AG20443 (cell line): ENCODE data around the gene SNRPD2.
"Not testable (repeated sequence)": the region's sequence is repeated elsewhere in the genome, so short reads cannot be mapped to it uniquely, and the experiment has no call there.

ENCODE experiments used
- DNase-seq: peaks from one replicate; pipeline ENCODE4 v3.0.0; 2012; ENCODE audit warnings: low spot score, mixed read lengths

Gene SNRPD2

DNA sequence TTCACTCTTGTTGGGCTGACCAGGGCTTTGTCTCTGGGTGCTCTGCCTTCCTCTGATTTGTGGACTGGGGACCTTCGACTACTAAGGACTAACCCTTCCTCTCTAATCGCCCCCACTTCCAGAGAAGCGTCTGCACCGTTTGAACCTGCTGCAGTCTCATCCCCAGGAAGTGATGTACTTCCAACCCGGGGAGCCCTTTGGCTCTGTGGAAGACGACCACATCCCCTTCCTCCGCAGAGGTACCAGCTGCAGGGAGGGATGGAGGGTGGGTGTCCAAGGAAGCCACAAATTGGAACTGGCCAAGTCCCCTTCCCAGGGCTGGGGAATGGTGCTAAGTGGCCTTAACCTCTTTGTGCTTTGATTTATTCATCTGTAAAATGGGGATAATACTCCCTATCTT, 9.9 kb upstream of the SNRPD2 start:
- DNase-seq: no peak

- DNase-seq: peak; percentile 88
These were observed 1.5 kb upstream of the SNRPD2 start for GRCh38 chr19:45693106-45693788.

DNA sequence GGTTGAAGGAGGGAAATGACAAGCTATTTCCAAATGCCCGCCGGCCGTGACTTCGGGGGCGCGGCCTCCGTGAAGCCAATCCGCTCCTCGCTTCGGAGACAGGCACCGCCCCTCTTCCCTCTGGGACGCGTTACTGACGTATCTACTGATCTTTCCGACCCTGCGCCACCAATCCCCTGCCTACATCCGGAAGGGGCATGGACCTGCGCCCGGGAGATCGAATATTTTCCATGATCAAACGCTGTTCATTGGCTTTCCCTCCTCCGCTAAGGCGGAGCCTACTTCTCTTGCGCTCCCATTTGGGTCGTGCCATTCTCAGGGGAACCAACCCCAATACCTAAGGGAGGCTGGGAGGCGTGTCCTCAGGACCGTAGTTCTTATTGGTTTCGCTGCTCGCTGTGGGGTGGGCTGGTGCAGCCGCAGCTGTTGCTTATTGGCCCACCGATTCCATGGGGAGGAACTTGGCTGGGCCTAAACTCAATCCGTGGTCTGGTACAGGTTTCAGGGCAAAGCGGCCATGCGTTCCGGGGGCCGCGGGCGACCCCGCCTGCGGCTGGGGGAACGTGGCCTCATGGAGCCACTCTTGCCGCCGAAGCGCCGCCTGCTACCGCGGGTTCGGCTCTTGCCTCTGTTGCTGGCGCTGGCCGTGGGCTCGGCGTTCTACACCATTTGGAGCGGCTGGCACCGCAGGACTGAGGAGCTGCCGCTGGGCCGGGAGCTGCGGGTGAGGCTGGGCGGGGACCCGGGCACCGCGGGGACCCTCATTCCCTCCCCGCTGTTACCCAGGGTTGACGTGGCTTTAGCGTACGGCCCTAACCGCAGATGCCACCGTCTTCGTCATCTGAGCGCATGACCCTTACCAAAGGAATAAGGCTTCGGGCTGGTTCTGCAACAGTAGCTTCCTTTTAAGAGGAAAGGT, 693 bp upstream of the SNRPD2 start, which contains the start of gene QPCTL:
Gene QPCTL, plus strand, starts transcription at position 480 of the 919 bp plus-strand sequence. Its CDS starts 38 bp downstream, at position 518.
- peak; percentile 94 for DNase-seq

DNA sequence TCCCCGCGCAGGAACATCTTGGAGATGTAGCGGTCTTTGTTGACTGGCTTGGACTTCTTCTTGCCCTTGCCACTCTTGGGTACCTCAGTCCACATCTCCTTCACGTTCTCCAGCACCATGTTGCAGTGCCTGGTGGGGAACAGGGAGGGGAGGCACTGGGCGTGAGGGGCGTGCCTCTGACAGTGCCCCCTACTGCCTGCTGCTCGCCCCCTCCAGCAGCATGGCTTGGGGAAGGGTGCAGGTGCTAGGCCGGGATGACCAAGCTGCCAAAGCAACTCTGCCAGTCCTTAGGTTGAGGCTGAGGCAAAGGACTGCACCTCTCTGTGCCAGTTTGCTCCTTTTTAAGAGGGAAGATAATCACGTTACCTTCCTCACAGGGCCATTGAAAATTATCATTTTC, 4.2 kb downstream of the SNRPD2 start:
- no peak for DNase-seq

DNA sequence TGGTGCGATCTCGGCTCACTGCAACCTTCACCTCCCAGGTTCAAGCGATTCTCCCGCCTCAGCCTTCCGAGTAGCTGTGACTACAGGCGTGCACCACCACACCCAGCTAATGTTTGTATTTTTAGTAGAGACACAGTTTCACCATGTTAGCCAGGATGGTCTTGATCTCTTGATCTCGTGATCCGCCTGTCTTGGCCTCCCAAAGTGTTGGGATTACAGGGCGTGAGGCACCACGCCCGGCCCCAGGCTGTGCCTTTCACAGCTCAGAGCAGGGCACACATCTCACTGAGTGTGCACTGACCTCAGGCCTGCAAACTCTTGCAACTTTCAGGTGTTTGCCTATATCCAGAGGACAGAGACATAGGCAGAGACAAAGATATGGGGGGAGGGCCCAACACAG, 6.7 kb downstream of the SNRPD2 start:
- DNase-seq: not testable (repeated sequence)

DNA sequence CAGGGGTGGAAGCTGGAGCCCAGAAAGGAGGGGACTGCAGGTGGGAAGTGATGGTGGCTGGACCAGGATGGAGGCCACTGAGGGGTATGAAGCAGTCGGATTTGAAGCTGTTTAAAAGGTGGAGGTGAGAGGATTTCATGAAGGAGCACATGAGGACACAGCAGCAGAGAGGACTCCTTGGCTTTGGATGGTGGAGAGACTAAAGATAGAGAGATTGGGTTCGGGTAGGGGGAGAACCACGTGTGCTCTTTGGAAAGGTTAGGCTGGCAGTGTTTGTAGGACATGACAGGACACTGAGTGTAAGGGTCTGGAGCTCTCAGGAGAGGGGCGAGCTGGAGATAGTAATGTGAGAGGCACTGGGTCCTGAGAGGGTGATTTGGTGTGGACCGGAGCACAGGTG, 8.8 kb downstream of the SNRPD2 start:
- no peak for DNase-seq

GRCh38 chr19:45682117-45682516, 9.6 kb downstream of the SNRPD2 start:
- no peak for DNase-seq

DNA sequence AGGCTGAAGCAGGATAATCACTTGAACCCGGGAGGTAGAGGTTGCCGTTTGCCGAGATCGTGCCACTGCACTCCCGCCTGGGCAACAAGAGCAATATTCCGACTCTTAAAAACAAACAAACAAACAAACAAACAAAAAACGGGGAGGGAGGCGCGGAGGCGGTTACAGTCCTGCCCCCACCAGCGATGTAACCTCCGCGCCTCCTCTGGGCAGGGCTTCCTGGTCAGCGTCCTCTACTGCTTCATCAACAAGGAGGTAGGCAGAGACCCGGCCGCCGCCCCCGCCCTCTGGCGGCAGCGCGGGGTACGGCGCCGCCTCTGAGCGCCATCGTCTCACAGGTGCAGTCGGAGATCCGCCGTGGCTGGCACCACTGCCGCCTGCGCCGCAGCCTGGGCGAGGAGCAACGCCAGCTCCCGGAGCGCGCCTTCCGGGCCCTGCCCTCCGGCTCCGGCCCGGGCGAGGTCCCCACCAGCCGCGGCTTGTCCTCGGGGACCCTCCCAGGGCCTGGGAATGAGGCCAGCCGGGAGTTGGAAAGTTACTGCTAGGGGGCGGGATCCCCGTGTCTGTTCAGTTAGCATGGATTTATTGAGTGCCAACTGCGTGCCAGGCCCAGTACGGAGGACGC, 10.2 kb downstream of the SNRPD2 start:
- DNase-seq: peak; percentile 91

- DNase-seq: peak; percentile 70
These were observed 14.2 kb downstream of the SNRPD2 start for GRCh38 chr19:45677351-45678230.

DNA sequence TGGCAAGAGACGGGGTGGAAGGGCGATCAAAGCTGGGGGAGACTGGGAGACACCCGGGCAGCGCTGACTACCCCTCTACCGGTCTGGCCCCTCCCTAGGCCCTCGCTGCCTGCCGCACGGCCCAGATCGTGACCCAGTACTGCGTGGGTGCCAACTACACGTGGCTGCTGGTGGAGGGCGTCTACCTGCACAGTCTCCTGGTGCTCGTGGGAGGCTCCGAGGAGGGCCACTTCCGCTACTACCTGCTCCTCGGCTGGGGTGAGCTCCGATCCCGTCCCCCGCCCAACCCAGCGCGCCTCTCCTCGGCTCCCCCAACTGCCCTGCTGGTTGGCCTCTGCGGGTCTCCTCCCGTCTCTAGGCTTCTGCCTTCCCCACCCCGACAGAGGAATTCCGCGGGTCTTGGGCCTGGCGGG, 14.9 kb downstream of the SNRPD2 start:
- DNase-seq: no peak

GRCh38 chr19:45674946-45675345, 16.8 kb downstream of the SNRPD2 start:
- DNase-seq: no peak

- DNase-seq: peak; percentile 95
These were observed 20.9 kb downstream of the SNRPD2 start for GRCh38 chr19:45670670-45671453.

GRCh38 chr19:45668342-45668871, 23.3 kb downstream of the SNRPD2 start:
- DNase-seq: no peak

- peak; percentile 61 for DNase-seq
These were observed 24.0 kb downstream of the SNRPD2 start, which contains the start of gene GIPR for GRCh38 chr19:45667620-45668341. TSS of gene GIPR (plus strand) at chr19:45668221. CDS start at chr19:45669521, 1,300 bp downstream.

- no peak for DNase-seq
These were observed 27.2 kb downstream of the SNRPD2 start for GRCh38 chr19:45664575-45664974.

GRCh38 chr19:45663800-45664199, 28.0 kb downstream of the SNRPD2 start:
- no peak for DNase-seq

GRCh38 chr19:45660636-45661035, 31.1 kb downstream of the SNRPD2 start:
- peak; percentile 21 for DNase-seq

- peak; percentile 11 for DNase-seq
These were observed 32.5 kb downstream of the SNRPD2 start for GRCh38 chr19:45659096-45659729.

- no peak for DNase-seq
These were observed 34.1 kb downstream of the SNRPD2 start for GRCh38 chr19:45657520-45658167.
